GM23338 (cell line): ENCODE results near the gene ADCY4. TPM values are rescaled to one million over a fixed set of nuclear protein-coding genes. Genes with fewer than 3 reads are reported as not detected.
A peak's percentile ranks its signal among the peaks of the same experiment; 100 is the strongest.

ENCODE experiments used
- ATAC-seq: fragments of 200-7000 bp; cut with Tn5 transposase; 3 replicates; pipeline ENCODE4 v1.9.1; 2020
- DNase-seq: peaks from one replicate; pipeline ENCODE4 v3.0.0-alpha.2; 2015; ENCODE audit warnings: low spot score
- H2AFZ ChIP-seq: fragments of 200-600 bp; sonication (generic); 2 replicates; pipeline ENCODE4 v1.8.0; 2016; ENCODE audit warnings: antibody characterized with exemption, mild to moderate bottlenecking, moderate library complexity
- H3F3A ChIP-seq: fragments of 200-600 bp; sonication (generic); replicated peaks from 2 replicates; pipeline ENCODE4 v1.8.0; 2017; ENCODE audit warnings: antibody characterized with exemption, mixed run types, low read depth
- H3K27ac ChIP-seq: fragments of 200-600 bp; sonication (generic); 2 replicates; pipeline ENCODE4 v1.6.1; 2016; ENCODE audit warnings: low read depth
- H3K27me3 ChIP-seq: fragments of 200-600 bp; sonication (generic); 2 replicates; pipeline ENCODE4 v1.8.0; 2016; ENCODE audit warnings: mild to moderate bottlenecking, mixed run types, moderate library complexity; ENCODE audit not compliant: insufficient read depth
- H3K36me3 ChIP-seq: fragments of 200-600 bp; sonication (generic); 2 replicates; pipeline ENCODE4 v1.8.0; 2016; ENCODE audit warnings: mild to moderate bottlenecking; ENCODE audit not compliant: insufficient read depth
- H3K4me1 ChIP-seq: fragments of 200-600 bp; sonication (generic); 2 replicates; pipeline ENCODE4 v1.8.0; 2016; ENCODE audit warnings: mild to moderate bottlenecking, moderate library complexity; ENCODE audit not compliant: insufficient read depth
- H3K4me2 ChIP-seq: fragments of 200-600 bp; sonication (generic); 2 replicates; pipeline ENCODE4 v1.7.1; 2017; ENCODE audit warnings: mixed run types
- H3K4me3 ChIP-seq: fragments of 200-600 bp; sonication (generic); 2 replicates; pipeline ENCODE4 v1.6.1; 2016; ENCODE audit warnings: mixed run types
- H3K79me2 ChIP-seq: fragments of 200-600 bp; sonication (generic); replicated peaks from 2 replicates; pipeline ENCODE4 v1.8.0; 2017; ENCODE audit warnings: mild to moderate bottlenecking; ENCODE audit not compliant: insufficient read depth
- H3K9me2 ChIP-seq: fragments of 200-600 bp; sonication (generic); 2 replicates; pipeline ENCODE4 v1.8.0; 2017; ENCODE audit not compliant: insufficient read depth
- H4K20me1 ChIP-seq: fragments of 200-600 bp; sonication (generic); replicated peaks from 2 replicates; pipeline ENCODE4 v1.8.0; 2017; ENCODE audit warnings: mild to moderate bottlenecking; ENCODE audit not compliant: insufficient read depth
- H3K27ac Mint-ChIP-seq: 2 replicates; pipeline ENCODE4 v1.8.0; 2020; ENCODE audit warnings: inconsistent platforms, mild to moderate bottlenecking, moderate library complexity, mixed read lengths
- H3K27me3 Mint-ChIP-seq: 3 replicates; pipeline ENCODE4 v1.8.0; 2022; ENCODE audit warnings: low read depth, mild to moderate bottlenecking, moderate library complexity, mixed read lengths, inconsistent platforms; ENCODE audit not compliant: insufficient read depth, poor library complexity
- H3K36me3 Mint-ChIP-seq: 3 replicates; pipeline ENCODE4 v1.8.0; 2021; ENCODE audit warnings: low read depth, mild to moderate bottlenecking, inconsistent platforms, moderate library complexity, mixed read lengths
- H3K4me1 Mint-ChIP-seq: 3 replicates; pipeline ENCODE4 v1.8.0; 2020; ENCODE audit warnings: mild to moderate bottlenecking, inconsistent platforms, mixed read lengths
- H3K4me3 Mint-ChIP-seq: 3 replicates; pipeline ENCODE4 v1.8.0; 2021; ENCODE audit warnings: moderate library complexity, mild to moderate bottlenecking, inconsistent platforms, mixed read lengths
- H3K9me3 Mint-ChIP-seq: 3 replicates; pipeline ENCODE4 v1.8.0; 2020; ENCODE audit warnings: moderate library complexity, mild to moderate bottlenecking, inconsistent platforms, mixed read lengths
- CREB1 ChIP-seq: fragments of 250-450 bp; sonication (Bioruptor Pico); IDR thresholded peaks from 2 replicates; pipeline ENCODE4 v1.5.0; 2020; ENCODE audit warnings: low read depth, mild to moderate bottlenecking, moderate library complexity
- EZH2phosphoT487 ChIP-seq: fragments of 200-600 bp; sonication (generic); IDR thresholded peaks from one replicate; pipeline ENCODE4 v1.8.1; 2018; ENCODE audit warnings: antibody characterized with exemption; ENCODE audit not compliant: unreplicated experiment
- JUNB ChIP-seq: IDR thresholded peaks from one replicate; pipeline ENCODE4 v1.6.1; 2016; ENCODE audit warnings: antibody characterized with exemption; ENCODE audit not compliant: unreplicated experiment
- NANOG ChIP-seq: IDR thresholded peaks from 2 replicates; pipeline ENCODE4 v1.6.1; 2016; ENCODE audit warnings: antibody characterized with exemption, borderline replicate concordance
- POLR2AphosphoS5 ChIP-seq: IDR thresholded peaks from 2 replicates; pipeline ENCODE4 v1.6.1; 2016; ENCODE audit warnings: antibody characterized with exemption, low read depth
- REST ChIP-seq: IDR thresholded peaks from one replicate; pipeline ENCODE4 v1.6.1; 2018; ENCODE audit warnings: antibody characterized with exemption; ENCODE audit not compliant: unreplicated experiment
- STAT1 ChIP-seq: IDR thresholded peaks from one replicate; pipeline ENCODE4 v1.6.1; 2016; ENCODE audit warnings: antibody characterized with exemption; ENCODE audit not compliant: unreplicated experiment
- polyA plus RNA-seq: library from polyadenylated mRNA; unstranded; fragments of >200 nt; fragmentation: Nextera tagmentation; extraction: Ambion mirVana; gene quantifications from 2 replicates; pipeline ENCODE4 v1.2.1, GENCODE V29; 2016
- total RNA-seq: library from RNA; depleted of rRNA; stranded (reverse); fragments of >200 nt; shearing (Covaris generic); gene quantifications from 2 replicates; pipeline ENCODE4 v1.2.3, GENCODE V29; 2014
- TF ChIP-seq, protein P1 (sequence below), 2 experiments: fragments of 200-600 bp in 1 of 2; sonication (generic) in 1 of 2; conservative IDR thresholded peaks; 2 replicates each; pipeline versions ENCODE4 v1.5.1 to v1.6.1; 2016 to 2017; ENCODE audit warnings: antibody characterized with exemption in 2 of 2, low read depth in 2 of 2, mild to moderate bottlenecking in 2 of 2, moderate library complexity in 1 of 2
- TF ChIP-seq, protein P2 (sequence below): IDR thresholded peaks from 2 replicates; pipeline ENCODE4 v1.6.1; 2016; ENCODE audit warnings: antibody characterized with exemption

Gene ADCY4
- total and polyA plus RNA-seq, 2 experiments from 2014 or later: 0.10 to 0.40 TPM

DNA sequence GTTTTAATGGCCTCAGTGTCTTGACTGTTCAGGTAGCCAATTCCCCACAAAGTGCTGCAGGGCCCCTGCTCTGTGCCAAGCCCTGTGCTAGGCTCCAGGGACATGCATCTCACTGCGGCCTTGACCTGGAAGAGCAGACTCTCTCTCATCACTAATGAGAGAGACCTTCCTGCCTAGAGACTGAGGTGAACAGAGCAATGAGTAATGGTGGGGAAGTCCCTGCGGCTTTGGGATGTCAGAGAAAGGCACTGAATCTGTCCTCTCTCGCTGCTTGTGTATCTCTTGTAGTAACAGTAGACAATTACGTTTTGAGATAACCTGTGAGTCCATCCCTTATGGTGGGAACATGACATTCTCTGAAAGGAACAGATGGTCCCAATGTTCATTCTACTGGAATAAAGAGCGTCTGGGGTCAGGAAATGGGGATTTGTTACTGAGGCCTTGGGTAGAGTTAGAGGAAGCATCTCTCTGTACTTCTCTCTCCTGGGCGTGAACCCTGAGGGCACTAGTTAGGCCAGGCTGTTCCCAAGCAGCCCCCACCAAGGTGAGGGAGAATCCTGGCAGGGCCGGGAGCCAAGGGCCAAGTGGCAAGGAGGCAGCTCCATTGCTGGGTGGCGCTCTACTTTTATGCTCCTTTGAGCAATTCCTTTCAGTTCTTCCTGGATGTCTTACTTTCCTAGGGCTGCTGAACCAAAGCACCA lies 46.6 kb upstream of the ADCY4 start:
- no peak for ATAC-seq
- no peak overlapping the region for H2AFZ ChIP-seq
- H3K4me1 Mint-ChIP-seq: peaks cover 31% of the 10 kb centered on the region
- TF ChIP-seq, protein P1, sequence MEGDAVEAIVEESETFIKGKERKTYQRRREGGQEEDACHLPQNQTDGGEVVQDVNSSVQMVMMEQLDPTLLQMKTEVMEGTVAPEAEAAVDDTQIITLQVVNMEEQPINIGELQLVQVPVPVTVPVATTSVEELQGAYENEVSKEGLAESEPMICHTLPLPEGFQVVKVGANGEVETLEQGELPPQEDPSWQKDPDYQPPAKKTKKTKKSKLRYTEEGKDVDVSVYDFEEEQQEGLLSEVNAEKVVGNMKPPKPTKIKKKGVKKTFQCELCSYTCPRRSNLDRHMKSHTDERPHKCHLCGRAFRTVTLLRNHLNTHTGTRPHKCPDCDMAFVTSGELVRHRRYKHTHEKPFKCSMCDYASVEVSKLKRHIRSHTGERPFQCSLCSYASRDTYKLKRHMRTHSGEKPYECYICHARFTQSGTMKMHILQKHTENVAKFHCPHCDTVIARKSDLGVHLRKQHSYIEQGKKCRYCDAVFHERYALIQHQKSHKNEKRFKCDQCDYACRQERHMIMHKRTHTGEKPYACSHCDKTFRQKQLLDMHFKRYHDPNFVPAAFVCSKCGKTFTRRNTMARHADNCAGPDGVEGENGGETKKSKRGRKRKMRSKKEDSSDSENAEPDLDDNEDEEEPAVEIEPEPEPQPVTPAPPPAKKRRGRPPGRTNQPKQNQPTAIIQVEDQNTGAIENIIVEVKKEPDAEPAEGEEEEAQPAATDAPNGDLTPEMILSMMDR (conservative IDR thresholded peaks at IDR 0.05; ENCODE audit: low read depth in 2 of 2): 0 out of 4 replicates have a peak, but pooled peaks of 1 of the 2 experiments have one; percentile 2
- TF ChIP-seq EZH2phosphoT487: no peak
- no peak for DNase-seq
- no peaks in the 10 kb centered on the region for H4K20me1 ChIP-seq
- H3F3A ChIP-seq: 0 out of 2 replicates have a peak, but pooled peaks cover 2% of the 10 kb centered on the region
- H3K9me3 Mint-ChIP-seq: no peaks in the 10 kb centered on the region
- H3K4me3 ChIP-seq: no peak overlapping the region
- no peaks in the 10 kb centered on the region for H3K79me2 ChIP-seq
- no peaks in the 10 kb centered on the region for H3K9me2 ChIP-seq
- no peak overlapping the region for H3K27ac Mint-ChIP-seq
- no peak overlapping the region for H3K4me3 Mint-ChIP-seq
- no peaks in the 10 kb centered on the region for H3K27me3 ChIP-seq
- peaks cover 14% of the 10 kb centered on the region for H3K27me3 Mint-ChIP-seq
- no peaks in the 10 kb centered on the region for H3K36me3 ChIP-seq
- H3K36me3 Mint-ChIP-seq: no peaks in the 10 kb centered on the region; the same call in 2 of the 3 replicates
- peaks cover 21% of the 10 kb centered on the region for H3K4me1 ChIP-seq
- H3K4me2 ChIP-seq: no peak overlapping the region
- no peak overlapping the region for H3K27ac ChIP-seq

DNA sequence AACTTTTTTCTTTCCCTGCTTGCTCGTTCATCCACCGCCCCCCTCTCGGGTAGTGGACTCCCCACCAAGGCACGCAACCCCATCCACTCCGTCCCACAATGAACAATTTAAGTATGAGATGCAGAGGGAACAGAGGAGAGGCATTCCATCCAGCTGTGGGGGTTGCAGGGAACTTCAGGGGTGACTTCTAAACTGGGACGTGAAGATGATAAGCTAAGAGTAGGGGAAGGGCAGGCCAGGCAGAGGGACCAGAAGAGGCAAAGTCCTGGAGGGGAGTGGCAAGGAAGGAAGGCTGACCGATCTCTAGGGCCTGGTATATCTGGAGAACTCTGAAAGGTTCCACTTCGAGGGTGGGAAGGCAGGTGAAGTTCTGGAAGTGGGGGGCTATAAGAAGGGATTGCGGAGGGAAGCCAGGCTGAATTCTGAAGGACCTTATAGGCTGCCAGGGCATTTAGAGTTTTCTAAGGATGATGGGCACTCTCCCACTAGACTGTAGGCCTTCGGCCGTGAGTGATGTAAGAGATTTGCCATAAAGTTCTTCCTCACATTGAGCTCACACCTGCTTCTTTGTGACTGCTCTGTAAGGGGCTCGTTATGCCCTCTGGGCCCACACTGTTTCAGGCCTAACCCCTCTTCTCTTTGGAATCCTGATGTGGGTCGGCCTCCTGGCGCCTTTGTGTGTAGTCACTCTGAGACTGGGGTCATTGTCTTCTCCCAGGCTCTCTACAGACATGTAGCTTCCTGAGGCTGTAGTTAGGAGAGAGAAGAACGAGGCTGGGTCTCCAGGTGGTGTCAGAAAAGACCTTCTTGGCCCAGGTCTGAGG lies 45.2 kb upstream of the ADCY4 start:
- peaks cover 41% of the 10 kb centered on the region for H3K4me1 Mint-ChIP-seq
- ATAC-seq (peak; percentile 3; the same call in 1 of the 3 replicates), DNase-seq (no peak)
- TF ChIP-seq REST (no peak), NANOG (no peak), CREB1 (no peak), STAT1 (no peak), POLR2AphosphoS5 (no peak), JUNB (no peak)
- TF ChIP-seq, protein P2, sequence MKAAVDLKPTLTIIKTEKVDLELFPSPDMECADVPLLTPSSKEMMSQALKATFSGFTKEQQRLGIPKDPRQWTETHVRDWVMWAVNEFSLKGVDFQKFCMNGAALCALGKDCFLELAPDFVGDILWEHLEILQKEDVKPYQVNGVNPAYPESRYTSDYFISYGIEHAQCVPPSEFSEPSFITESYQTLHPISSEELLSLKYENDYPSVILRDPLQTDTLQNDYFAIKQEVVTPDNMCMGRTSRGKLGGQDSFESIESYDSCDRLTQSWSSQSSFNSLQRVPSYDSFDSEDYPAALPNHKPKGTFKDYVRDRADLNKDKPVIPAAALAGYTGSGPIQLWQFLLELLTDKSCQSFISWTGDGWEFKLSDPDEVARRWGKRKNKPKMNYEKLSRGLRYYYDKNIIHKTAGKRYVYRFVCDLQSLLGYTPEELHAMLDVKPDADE: no peak
- Histone ChIP-seq H4K20me1 (no peaks in the 10 kb centered on the region), H3K36me3 (no peaks in the 10 kb centered on the region), H3K79me2 (no peaks in the 10 kb centered on the region), H3K27me3 (no peaks in the 10 kb centered on the region), H3K4me1 (peaks cover 31% of the 10 kb centered on the region), H3K9me2 (no peaks in the 10 kb centered on the region), H3K27ac (no peak overlapping the region), H2AFZ (no peak overlapping the region), H3K4me3 (no peak overlapping the region), H3F3A (0 out of 2 replicates have a peak, but pooled peaks cover 2% of the 10 kb centered on the region), H3K4me2 (peak overlapping the region; percentile 49; the same call in 1 of the 2 replicates)
- no peak overlapping the region for H3K4me3 Mint-ChIP-seq
- H3K36me3 Mint-ChIP-seq: no peaks in the 10 kb centered on the region; the same call in 2 of the 3 replicates
- H3K27ac Mint-ChIP-seq: no peak overlapping the region
- no peaks in the 10 kb centered on the region for H3K9me3 Mint-ChIP-seq
- peaks cover 21% of the 10 kb centered on the region for H3K27me3 Mint-ChIP-seq
